Islet of Langerhans (tissue), 1 donor: ENCODE data around the gene UBD.

Experiments
- FAIRE-seq: peaks from one replicate; lab custom pipeline; 2011; peaks lifted over from hg19 to GRCh38; lab: Jason Lieb, UNC

The UBD gene

DNA sequence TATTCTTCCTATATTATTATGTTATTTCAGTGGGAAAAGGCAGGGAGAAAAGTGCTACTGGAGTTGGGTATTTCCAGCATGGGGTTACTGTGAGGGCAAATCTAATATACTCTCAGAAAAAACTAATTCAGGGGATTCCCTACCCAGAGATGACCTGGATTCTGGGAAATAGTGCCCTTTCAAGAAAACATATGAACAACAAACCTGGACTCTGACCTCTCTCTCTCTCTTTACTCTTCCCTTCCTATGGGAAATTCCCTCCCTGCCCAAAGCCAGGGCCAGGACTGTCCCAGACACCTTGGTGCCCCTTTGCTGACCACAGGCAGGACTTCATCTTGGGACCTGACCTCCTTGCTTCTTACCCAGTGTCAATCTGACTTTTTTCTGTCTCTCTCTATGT lies 1.6 kb upstream of the UBD start:
- FAIRE-seq, result no peak

DNA sequence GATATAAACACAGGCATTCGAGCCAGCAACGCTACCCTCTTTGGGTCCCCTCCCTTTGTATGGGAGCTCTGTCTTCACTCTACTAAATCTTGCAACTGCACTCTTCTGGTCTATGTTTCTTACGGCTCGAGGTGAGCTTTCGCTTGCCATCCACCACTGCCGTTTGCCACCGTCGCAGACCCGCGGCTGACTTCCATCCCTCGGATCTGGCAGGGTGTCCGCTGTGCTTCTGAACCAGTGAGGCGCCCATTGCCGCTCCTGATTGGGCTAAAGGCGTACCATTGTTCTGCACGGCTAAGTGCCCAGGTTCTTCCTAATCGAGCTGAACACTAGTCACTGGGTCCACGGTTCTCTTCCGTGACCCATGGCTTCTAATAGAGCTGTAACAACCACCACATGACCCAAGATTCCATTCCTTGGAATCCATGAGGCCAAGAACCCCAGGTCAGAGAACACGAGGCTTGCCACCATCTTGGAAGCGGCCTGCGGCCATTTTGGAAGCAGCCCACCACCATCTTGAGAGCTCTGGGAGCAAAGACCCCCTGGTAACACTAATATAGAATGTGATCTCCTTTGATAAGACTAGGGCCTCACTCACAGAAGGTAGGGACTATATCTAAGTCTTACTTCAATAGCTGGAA lies 973 bp downstream of the UBD start:
- no peak for FAIRE-seq

- no peak for FAIRE-seq
Measured at GRCh38 chr6:29557320-29557719, 2.2 kb downstream of the UBD start.

- FAIRE-seq, result no peak
Measured at GRCh38 chr6:29554764-29555163, 4.8 kb downstream of the UBD start.

- FAIRE-seq, result no peak
Measured at GRCh38 chr6:29553268-29554057, 6.1 kb downstream of the UBD start.

GRCh38 chr6:29552512-29553051 lies 7.0 kb downstream of the UBD start:
- FAIRE-seq, result peak; percentile 70

GRCh38 chr6:29547573-29547972 lies 12.0 kb downstream of the UBD start:
- no peak for FAIRE-seq

DNA sequence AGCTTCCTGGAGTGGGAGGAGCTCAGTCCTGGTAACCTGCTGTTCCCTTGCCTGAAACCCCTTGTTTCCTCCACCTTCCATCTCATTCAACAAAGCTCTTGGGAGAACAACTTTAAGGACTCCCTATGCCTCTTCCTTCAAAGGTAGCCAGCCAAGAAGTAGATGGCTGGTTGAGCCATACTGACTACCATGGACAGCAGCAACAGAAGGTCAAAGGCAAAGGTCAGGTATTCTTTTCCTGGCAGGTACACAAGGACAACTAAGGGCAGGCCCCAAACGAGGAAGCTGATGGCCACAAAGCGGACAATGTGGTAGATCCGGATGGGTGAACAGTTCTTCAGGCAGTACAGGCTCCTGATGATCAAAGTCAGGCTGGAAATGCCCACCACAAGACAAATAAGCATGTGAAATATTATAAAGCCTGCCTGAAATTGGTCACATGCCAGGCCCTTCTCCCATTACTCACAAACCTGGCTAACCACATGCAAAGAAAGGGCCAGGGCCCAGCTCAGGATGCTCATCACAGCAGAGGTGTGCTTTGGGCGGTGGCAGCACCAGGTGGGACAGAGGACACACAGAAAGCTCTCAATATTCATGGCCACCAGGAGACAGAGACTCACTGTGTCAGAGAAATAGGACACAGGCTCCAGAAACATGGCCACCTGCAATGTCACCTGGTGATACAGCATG lies 21.7 kb downstream of the UBD start:
- FAIRE-seq, result no peak

DNA sequence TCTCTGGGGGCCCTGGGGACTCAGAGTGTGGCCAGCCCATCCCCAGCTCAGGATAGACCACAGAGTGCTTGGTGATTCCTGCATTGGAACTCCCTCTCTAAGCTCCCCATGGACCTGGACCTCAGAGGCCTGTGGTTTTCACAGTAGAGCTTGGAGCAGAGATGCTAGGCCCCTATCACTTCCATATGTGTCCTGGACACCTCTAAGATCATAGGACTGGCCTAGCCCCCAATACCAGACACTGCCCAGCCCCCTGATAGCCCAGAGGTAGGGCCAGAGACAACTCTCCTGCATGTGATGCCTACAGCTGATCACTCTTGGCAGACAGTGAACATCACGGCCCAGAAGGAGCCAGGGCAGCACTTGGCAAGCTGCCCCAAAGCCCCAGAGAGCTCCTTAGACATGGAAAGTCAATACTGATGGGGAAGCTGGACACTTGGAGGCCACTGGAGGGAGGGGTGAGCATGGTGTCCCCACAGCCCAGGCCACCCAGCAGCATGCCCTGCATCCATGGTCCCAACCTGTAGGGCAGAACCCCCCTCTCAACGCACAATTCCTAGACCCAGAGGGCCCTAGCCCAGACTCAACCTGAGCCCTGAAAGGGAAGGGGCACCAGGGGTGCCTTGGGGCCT lies 27.1 kb downstream of the UBD start:
- no peak for FAIRE-seq

DNA sequence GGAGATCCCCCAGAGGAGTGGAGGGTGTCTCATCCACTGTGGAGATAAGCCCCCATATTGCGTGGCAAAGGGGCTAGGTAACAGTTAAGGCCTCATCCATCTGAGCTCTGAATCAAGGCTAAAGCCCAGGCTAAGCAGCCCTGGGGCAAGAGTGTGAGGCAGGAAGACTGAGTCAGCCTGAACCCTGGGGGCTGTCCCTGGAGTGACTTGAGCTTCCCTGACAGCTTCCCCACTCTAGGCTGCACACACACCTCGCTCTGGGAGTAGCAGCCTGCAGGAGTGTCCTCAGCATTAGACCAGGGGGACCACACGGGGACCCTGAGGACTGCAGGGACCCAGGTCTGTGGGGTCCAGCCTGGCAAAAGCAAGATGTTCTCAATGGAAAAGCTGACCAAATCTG lies 27.9 kb downstream of the UBD start:
- no peak for FAIRE-seq

- FAIRE-seq, result no peak
Measured at GRCh38 chr6:29530671-29531310, 28.7 kb downstream of the UBD start.

- FAIRE-seq, result no peak
Measured at GRCh38 chr6:29529956-29530355, 29.6 kb downstream of the UBD start.

- no peak for FAIRE-seq
Measured at GRCh38 chr6:29528988-29529560, 30.5 kb downstream of the UBD start.

DNA sequence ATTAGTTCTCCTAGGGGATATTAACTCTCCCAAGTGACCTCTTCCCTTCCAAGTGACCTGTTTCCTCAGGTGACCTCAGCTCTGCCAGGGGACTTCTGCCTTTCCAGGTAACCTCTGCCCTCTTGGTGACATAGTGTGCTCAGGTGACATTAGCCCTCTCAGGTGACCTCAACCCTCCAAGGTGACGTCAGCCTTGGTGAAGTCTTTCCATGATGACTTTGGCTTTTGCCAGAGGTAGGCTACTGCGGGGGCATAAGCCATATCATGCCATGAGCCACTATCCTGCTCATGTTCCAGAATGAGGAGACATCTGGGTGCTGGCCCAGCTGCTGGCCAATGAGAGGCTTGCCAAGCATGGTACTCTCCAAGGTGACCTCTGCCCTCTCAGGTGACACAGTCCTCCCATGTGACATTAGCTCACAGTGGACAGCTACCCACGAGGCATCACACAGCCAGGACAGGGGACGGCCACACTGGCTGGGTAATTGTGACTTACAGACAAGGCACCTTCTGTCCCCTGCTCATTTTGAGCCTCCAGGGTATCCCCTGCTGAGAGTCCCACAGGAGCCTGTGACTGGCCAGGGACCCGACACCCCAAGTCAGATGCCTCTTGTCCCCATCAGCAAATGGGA lies 31.1 kb downstream of the UBD start:
- FAIRE-seq, result no peak

- FAIRE-seq, result no peak
Measured at GRCh38 chr6:29527564-29527963, 32.0 kb downstream of the UBD start.

DNA sequence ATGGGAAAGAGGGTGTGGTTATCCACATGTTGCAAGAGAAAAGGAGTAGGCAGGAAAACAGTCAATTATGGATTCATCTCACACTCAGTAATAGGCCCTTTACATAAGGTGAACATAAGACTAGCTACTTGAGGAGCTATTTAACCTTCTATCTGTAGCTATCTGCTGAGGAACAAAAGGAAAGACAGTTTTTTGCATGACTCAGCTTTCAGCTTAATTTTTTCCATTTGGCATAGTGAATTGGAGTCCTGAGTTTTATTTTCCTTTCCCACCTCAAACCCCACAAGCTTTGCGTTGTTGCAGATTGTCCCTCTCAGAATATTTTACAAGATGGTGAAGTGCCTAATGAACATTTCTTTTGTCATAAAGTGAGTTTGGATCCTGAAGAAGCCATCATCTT lies 32.4 kb downstream of the UBD start:
- FAIRE-seq, result no peak

- no peak for FAIRE-seq
Measured at GRCh38 chr6:29525311-29525639, 34.3 kb downstream of the UBD start.

DNA sequence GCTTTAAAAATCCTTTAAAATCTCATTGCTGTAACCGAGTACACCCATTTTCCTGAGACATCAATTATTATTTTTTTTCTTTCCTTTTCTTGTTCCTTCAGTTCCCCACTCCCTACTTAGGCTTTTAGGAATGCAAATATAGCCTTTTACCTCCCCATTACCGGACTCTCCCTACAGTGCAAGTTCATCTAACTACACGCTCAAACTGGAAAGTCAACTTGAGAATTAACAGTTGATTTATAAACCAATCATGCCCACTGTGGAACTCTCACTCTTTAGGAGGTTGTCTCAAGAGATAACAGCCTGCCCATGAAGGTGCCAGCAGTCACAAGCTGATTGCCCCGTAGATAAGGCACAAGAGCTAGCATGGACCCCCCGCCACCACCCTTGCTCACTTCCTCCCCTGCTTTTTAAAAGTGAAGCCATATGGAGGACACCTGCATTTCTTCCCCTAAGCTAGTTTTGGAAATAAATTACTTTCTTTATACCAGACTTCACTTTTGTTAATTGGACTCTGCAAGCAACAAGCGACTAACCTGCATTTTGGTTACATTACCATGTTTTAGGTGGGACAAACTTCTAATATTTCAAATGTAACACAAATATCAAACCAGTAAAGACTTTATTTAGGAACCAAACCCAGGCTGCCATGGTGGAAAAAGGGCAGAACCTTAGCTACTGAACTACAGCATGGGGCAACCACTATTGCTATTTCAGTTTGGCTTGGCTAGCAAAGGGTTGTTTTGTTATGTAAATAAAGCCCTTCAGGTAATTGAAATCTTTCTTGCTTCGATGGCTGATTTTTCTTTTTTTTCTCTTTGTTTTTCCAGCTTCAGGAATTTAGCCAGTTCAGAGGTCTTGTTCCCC lies 34.9 kb downstream of the UBD start:
- no peak for FAIRE-seq

GRCh38 chr6:29524044-29524443 lies 35.5 kb downstream of the UBD start:
- peak; percentile 85 for FAIRE-seq

- no peak for FAIRE-seq
Measured at GRCh38 chr6:29522227-29522626, 37.3 kb downstream of the UBD start.
